ENCODE data around the gene COA8.

DNA sequence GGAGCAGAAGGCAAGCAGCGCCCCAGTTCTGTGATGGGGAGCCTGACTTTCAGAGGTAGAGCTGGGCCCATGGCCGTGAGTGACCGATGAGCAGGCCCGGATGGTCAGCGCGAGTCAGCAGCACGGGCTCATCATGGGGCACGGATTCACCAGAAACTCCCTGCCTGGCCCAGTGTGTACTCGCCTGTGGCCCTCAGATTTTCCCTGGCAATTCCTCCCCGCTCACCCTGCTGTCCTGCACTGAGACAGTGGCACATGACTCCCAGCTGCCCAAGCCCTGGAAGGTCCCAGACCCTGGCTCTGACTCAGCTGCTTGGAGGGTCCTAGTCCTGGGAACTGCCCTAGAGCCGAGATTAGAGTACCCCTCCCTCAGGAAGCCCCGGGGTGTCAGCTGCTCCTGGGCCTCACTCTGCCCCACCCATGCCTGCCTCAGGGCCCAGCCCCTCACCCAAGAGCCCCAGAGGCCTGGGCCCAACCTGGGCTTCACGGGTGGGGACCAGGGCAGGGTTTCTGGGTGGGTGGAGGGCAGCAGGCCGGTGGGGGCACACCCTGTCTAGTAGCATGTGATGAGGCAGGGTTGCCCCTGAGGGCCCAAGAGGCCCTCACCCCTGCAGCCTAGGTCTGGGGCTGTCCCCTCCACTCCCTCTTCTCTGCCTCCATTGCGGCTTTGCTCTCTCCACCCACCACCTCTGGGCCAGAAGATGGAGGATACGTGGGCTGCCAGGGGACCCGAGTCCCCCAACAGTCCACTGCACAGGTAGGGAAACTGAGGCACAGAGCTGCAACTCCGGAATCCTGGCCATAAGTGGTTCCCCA, 25.4 kb upstream of the COA8 start:
- TF ChIP-seq, protein P1, sequence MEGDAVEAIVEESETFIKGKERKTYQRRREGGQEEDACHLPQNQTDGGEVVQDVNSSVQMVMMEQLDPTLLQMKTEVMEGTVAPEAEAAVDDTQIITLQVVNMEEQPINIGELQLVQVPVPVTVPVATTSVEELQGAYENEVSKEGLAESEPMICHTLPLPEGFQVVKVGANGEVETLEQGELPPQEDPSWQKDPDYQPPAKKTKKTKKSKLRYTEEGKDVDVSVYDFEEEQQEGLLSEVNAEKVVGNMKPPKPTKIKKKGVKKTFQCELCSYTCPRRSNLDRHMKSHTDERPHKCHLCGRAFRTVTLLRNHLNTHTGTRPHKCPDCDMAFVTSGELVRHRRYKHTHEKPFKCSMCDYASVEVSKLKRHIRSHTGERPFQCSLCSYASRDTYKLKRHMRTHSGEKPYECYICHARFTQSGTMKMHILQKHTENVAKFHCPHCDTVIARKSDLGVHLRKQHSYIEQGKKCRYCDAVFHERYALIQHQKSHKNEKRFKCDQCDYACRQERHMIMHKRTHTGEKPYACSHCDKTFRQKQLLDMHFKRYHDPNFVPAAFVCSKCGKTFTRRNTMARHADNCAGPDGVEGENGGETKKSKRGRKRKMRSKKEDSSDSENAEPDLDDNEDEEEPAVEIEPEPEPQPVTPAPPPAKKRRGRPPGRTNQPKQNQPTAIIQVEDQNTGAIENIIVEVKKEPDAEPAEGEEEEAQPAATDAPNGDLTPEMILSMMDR (IDR thresholded peaks at IDR 0.05) = no peak
- no peak for TF ChIP-seq POLR2A (IDR thresholded peaks at IDR 0.05)

All from testis (tissue), 2 donors.